ENCODE results near the gene CA14.

DNA sequence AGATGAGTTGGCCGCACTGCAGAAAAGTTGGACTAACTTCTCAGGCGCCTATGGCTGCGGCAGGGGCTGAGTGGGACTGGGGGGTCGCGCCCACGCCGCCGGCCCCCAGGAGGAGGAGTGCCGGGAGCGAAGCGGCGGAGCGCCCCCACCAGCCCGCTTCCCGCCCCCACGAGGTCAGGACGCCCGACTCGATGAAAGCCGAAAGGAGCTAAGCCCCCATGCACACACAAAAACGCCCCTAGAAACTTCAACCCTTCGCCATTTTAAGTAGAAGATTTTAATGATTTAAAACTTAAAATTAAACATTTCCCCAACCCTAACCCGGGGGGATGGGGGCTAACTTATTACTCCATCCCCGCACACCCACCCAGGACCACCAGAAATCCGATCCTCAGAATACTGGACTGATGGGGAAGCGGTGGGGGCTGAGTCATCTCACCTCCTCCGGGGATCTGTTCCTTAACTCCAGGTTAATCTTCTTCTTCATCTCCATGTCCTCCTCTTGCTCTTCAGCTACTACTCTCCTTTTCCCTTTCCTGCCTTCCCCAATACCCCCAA lies 22.2 kb upstream of the CA14 start:
- TF ChIP-seq, protein P1, sequence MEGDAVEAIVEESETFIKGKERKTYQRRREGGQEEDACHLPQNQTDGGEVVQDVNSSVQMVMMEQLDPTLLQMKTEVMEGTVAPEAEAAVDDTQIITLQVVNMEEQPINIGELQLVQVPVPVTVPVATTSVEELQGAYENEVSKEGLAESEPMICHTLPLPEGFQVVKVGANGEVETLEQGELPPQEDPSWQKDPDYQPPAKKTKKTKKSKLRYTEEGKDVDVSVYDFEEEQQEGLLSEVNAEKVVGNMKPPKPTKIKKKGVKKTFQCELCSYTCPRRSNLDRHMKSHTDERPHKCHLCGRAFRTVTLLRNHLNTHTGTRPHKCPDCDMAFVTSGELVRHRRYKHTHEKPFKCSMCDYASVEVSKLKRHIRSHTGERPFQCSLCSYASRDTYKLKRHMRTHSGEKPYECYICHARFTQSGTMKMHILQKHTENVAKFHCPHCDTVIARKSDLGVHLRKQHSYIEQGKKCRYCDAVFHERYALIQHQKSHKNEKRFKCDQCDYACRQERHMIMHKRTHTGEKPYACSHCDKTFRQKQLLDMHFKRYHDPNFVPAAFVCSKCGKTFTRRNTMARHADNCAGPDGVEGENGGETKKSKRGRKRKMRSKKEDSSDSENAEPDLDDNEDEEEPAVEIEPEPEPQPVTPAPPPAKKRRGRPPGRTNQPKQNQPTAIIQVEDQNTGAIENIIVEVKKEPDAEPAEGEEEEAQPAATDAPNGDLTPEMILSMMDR (IDR thresholded peaks at IDR 0.05) = peak; percentile 31; the same call in 1 of the 2 replicates
- no peak for TF ChIP-seq EP300 (IDR thresholded peaks at IDR 0.05; ENCODE audit: borderline replicate concordance in 1 of 2, low read depth in 1 of 2, low read length in 1 of 2)
- TF ChIP-seq, protein P2, sequence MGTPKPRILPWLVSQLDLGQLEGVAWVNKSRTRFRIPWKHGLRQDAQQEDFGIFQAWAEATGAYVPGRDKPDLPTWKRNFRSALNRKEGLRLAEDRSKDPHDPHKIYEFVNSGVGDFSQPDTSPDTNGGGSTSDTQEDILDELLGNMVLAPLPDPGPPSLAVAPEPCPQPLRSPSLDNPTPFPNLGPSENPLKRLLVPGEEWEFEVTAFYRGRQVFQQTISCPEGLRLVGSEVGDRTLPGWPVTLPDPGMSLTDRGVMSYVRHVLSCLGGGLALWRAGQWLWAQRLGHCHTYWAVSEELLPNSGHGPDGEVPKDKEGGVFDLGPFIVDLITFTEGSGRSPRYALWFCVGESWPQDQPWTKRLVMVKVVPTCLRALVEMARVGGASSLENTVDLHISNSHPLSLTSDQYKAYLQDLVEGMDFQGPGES (IDR thresholded peaks at IDR 0.05; ENCODE audit: low read depth, low read length) = no peak
- no peak for TF ChIP-seq RCOR1 (IDR thresholded peaks at IDR 0.05; ENCODE audit: low read length)
- no peak for TF ChIP-seq RAD21 (IDR thresholded peaks at IDR 0.05; ENCODE audit: low read length)
- TF ChIP-seq, protein P3, sequence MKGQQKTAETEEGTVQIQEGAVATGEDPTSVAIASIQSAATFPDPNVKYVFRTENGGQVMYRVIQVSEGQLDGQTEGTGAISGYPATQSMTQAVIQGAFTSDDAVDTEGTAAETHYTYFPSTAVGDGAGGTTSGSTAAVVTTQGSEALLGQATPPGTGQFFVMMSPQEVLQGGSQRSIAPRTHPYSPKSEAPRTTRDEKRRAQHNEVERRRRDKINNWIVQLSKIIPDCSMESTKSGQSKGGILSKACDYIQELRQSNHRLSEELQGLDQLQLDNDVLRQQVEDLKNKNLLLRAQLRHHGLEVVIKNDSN (IDR thresholded peaks at IDR 0.05; ENCODE audit: borderline replicate concordance, low read depth) = no peak
- TF ChIP-seq POLR2AphosphoS5 (IDR thresholded peaks at IDR 0.05; ENCODE audit: low read depth, low read length) = no peak
